HUES48 (cell line): ENCODE data around the gene PLEKHA8.
A peak's percentile ranks its signal among the peaks of the same experiment; 100 is the strongest.

ENCODE experiments used
- H3K27ac ChIP-seq: one replicate; pipeline ENCODE4 v1.7.0; 2013; ENCODE audit warnings: low read depth, low read length, inconsistent platforms
- H3K27me3 ChIP-seq: 2 replicates; pipeline ENCODE4 v1.6.1; 2013; ENCODE audit warnings: mild to moderate bottlenecking, low read length; ENCODE audit not compliant: control insufficient read depth, insufficient read depth
- H3K36me3 ChIP-seq: 2 replicates; pipeline ENCODE4 v1.6.1; 2013; ENCODE audit warnings: low read length; ENCODE audit not compliant: control insufficient read depth, insufficient read depth
- H3K4me1 ChIP-seq: 2 replicates; pipeline ENCODE4 v1.6.1; 2013; ENCODE audit warnings: mild to moderate bottlenecking, low read length; ENCODE audit not compliant: control insufficient read depth, insufficient read depth
- H3K4me3 ChIP-seq: 2 replicates; pipeline ENCODE4 v1.5.1; 2013; ENCODE audit warnings: mild to moderate bottlenecking, low read depth, low read length
- H3K9ac ChIP-seq: 2 replicates; pipeline ENCODE4 v1.6.1; 2013; ENCODE audit warnings: mild to moderate bottlenecking, low read depth, low read length, moderate library complexity
- H3K9me3 ChIP-seq: 2 replicates; pipeline ENCODE4 v1.6.1; 2013; ENCODE audit warnings: low read length; ENCODE audit not compliant: control insufficient read depth, insufficient read depth

PLEKHA8 gene

DNA sequence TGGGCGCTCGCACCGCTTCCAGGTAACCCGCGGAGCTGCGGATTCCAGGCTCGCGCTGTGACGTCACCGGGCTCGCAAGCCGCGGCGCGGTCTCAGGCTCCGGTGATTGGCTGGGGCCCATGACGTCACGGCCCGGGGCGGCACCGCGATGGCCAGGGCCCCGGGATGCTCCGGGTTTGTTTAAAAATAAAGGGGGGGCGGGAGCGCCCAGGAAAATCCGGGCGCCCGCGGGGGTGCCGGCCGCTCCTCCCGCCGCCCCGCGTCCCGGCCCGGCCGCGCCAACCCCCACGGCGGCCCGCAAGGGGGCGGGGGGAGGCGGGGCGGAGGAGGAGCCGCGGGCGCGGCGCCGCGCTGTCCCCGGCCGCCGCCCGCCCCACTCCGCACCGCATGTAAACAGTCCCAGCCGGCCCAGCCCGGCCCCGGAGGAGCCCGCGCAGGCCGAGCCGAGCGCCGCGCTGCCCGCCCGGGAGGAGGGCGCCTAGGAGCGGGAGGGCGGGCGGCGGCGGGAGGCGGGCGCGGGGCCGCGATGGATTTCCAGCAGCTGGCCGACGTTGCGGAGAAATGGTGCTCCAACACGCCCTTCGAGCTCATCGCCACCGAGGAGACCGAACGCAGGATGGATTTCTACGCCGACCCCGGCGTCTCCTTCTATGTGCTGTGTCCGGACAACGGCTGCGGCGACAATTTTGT lies 106.5 kb downstream of the PLEKHA8 start, which contains the start of gene MTURN:
Gene MTURN, plus strand, starts transcription at position 376 of the 690 bp plus-strand sequence. Its CDS starts 151 bp downstream, at position 527.
- Histone ChIP-seq H3K36me3 (no peaks in the 10 kb centered on the region), H3K4me3 (peak within 1 kb of the TSS; percentile 85), H3K4me1 (peaks cover 8% of the 10 kb centered on the region; the same call in 1 of the 2 replicates), H3K27ac (peak within 1 kb of the TSS; percentile 56), H3K9me3 (no peaks in the 10 kb centered on the region), H3K27me3 (peaks cover 28% of the 10 kb centered on the region), H3K9ac (peak within 1 kb of the TSS; percentile 18; the same call in 1 of the 2 replicates)

DNA sequence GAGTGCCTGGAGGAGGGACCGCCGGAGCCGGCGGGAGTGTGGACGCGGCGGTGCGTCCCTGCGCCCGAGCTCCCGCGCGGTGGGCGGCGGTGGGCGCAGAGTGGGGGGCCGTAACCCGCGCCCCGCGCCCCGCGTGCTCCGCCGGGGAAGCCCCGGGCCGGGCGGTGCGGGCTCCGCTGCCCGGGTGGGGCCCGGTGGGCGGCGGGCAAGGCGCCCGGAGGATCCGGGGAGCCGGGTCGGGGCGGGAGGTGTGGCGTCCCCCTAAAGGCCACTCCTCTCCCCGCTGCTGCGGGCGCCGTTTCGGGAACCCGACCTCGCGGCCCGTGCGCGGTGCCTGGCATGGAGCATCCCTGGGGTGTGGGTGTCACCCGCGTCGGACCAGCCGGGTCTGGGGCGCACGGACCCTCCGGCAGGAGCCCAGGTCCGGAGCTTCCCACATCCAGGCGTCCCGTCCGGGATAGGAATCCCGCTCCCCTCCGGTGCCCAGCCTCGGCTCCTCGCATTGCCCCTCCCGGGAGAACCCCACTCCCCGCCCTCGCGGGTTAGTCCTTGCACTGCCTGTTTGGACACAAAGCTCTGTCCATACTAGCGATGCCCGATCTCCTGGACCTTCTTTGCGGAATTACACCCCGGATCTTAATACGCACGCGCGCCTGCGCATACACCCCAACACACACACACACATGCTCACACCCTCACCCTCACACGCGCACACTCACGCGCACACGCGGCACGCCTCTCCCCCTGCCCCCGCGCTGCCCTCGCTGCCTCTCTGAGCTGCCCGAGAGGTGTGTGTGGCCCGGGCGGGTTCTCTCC lies 107.3 kb downstream of the PLEKHA8 start:
- Histone ChIP-seq H3K9me3 (no peaks in the 10 kb centered on the region), H3K4me1 (peaks cover 8% of the 10 kb centered on the region; the same call in 1 of the 2 replicates), H3K36me3 (no peaks in the 10 kb centered on the region), H3K9ac (peak overlapping the region; percentile 18; the same call in 1 of the 2 replicates), H3K4me3 (peak overlapping the region; percentile 85), H3K27me3 (peaks cover 28% of the 10 kb centered on the region), H3K27ac (peak overlapping the region; percentile 8)

DNA sequence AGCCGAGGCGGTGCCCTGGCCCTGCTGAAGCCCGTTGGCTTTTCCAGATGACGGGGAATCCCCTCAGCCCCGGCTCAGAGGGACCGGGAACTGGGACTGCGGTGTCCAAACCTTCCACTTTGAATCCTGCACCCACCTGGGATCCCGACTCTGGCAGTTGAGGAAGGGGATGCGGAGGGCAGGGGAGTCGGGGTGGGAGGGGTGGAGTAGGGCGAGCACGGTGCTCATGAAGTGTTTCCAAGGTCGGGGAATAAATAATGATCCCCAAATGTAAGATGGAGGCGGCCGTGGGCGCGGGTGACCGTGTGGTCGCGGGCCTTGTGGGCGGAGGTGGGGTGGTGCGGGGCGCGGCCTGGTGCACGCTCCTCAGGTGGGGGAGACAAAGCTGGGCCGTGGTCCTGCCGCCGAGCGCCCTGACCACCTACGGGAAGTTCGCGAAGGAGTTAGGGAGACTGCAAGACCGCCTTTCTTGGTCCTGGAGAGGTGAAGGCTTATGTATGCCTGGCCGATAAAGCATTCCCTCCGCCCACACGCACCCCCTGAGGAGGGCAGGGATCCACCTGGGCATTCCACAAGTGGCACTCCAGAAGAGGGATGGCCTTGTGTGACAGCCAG lies 108.0 kb downstream of the PLEKHA8 start:
- peak overlapping the region; percentile 85 for H3K4me3 ChIP-seq
- peaks cover 28% of the 10 kb centered on the region for H3K27me3 ChIP-seq
- no peak overlapping the region for H3K9ac ChIP-seq
- no peaks in the 10 kb centered on the region for H3K9me3 ChIP-seq
- H3K4me1 ChIP-seq: peaks cover 8% of the 10 kb centered on the region; the same call in 1 of the 2 replicates
- H3K36me3 ChIP-seq: no peaks in the 10 kb centered on the region
- H3K27ac ChIP-seq: no peak overlapping the region

DNA sequence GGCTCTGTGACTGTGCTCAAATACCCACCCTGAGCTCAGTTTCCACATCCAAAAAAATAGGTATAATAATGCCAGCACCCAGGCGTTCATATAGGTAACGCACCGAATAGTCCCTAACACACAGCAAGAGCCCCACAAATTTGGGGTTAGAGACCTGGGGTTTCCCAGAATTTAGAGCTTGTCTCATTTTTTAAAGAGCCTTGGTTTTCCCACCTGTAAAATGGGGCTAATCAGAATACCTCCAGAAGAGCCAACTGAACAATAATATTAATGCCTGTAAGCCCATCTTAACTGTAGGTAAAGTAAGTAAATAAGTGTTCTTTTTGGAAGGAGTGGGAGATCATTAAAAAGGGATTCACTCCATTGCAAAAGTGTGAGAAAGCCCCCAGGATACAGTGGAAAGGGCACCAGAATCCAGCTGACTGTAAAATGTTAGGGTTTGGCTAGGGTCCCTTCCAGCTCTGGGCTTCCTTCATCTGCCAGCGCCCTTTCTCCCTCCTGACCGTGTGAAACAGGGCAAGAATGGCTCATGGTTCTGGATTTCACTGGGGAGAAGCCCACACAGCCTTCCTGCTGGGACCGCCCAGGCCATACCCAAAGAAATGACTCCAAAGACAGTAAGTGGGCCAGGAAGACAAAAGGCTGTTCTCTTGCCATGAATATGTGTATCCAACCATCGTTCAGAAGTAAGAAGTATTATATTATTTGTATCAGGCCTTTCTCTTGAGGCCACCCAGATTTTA lies 108.7 kb downstream of the PLEKHA8 start:
- peak overlapping the region; percentile 85 for H3K4me3 ChIP-seq

DNA sequence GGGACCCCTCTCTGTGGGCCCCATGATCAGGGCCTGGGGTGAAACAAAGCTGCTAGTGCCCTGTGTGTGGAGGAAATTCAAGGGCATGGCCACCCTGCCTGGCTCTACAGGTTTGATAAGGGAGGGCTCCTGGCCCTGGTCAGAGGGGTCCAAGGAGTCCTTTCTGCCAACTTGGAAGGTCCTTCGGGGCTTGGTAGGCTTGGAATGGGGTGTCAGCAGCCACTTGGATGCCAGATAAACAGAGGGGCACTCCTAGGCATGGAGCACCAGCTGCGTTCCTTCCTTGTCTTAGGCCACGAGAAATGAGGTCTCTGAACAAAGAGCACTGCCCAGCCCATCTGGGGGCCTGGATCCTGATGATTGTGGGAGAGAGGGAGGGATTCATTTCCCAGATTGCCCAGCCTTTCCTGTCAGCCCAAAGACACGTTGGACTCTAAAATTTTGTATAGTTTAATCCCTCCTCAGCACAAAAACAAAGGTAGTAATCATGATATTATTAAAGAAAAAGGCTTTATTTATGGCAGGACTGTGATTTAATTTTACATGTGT lies 111.7 kb downstream of the PLEKHA8 start:
- H3K4me1 ChIP-seq: 0 out of 2 replicates have a peak, but pooled peaks cover 2% of the 10 kb centered on the region
- no peak overlapping the region for H3K9ac ChIP-seq
- peaks cover 28% of the 10 kb centered on the region for H3K27me3 ChIP-seq
- no peaks in the 10 kb centered on the region for H3K36me3 ChIP-seq
- H3K9me3 ChIP-seq: no peaks in the 10 kb centered on the region
- H3K27ac ChIP-seq: no peak overlapping the region
- no peak overlapping the region for H3K4me3 ChIP-seq

More for the DNA sequence above, 108.7 kb downstream of the PLEKHA8 start:
- H3K27ac ChIP-seq: no peak overlapping the region
- no peak overlapping the region for H3K9ac ChIP-seq
- peaks cover 8% of the 10 kb centered on the region; the same call in 1 of the 2 replicates for H3K4me1 ChIP-seq
- H3K27me3 ChIP-seq: peaks cover 28% of the 10 kb centered on the region
- no peaks in the 10 kb centered on the region for H3K36me3 ChIP-seq
- H3K9me3 ChIP-seq: no peaks in the 10 kb centered on the region

DNA sequence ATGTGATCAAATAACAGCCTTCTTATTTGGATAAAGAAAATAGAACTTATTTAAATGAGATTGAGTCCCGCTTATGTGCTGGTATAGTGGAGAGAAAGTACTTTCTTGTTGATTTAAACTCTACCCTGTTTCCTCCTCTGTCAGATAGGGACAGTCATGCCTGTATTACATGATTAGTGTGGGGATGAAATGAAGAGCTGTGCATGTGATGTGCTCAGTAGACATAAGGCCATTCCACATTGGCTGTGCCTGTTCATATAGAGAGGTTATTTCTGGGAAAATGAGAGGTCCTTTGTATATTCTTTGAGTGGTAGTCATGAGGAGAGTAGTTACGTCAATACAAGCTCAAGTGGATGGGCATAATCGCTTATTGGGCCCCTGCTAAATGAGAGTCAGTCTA lies 112.2 kb downstream of the PLEKHA8 start:
- Histone ChIP-seq H3K4me3 (no peak overlapping the region), H3K4me1 (0 out of 2 replicates have a peak, but pooled peaks cover 2% of the 10 kb centered on the region), H3K9ac (no peak overlapping the region), H3K27ac (no peak overlapping the region), H3K9me3 (no peaks in the 10 kb centered on the region), H3K36me3 (no peaks in the 10 kb centered on the region), H3K27me3 (peaks cover 27% of the 10 kb centered on the region)

DNA sequence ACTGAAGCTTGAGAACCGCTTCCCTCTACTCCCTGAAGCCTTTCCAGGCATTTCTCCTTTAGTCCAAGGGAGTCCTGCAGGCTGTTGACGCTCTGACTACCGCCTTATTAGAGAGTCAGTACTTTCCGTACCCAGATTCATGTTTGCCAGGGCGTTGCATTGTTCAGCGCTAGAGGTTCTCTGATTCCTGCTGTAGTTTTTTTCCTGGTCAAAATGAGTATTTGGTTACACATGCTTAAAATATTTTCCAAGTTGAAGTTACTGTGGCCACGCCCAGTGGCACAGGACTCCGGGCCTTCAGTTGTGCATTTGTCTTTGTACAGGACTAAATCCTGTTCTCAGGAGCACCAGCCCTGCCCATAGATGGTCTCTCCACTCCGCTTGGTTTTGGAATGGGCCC lies 114.5 kb downstream of the PLEKHA8 start:
- Histone ChIP-seq H3K4me3 (no peak overlapping the region), H3K9me3 (no peaks in the 10 kb centered on the region), H3K4me1 (peaks cover 3% of the 10 kb centered on the region), H3K9ac (no peak overlapping the region), H3K27ac (no peak overlapping the region), H3K36me3 (no peaks in the 10 kb centered on the region), H3K27me3 (peaks cover 4% of the 10 kb centered on the region)

DNA sequence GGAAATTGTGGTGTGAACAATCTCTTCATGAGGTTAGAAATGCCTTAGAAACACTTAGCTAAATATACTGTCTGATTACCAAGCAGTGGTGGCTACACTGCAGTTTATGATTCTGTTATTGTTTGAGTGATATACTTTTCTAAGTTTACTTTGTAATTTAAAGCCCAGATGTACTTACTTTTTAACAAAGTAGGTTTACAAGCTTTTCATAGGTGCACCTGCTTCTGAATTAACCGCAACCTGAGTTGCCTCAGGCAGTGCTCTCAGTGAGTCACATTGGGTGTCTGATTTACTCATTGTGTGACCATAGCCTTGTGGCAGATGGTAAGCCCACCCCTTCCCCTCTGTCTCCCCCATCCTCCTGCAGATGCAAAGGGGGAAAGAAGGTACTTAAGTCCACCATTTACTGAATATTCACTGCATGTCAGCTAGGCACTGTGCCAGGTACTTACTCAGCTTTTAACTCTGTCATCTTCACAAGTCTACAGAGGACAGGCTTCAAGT lies 115.6 kb downstream of the PLEKHA8 start:
- Histone ChIP-seq H3K36me3 (no peaks in the 10 kb centered on the region), H3K27me3 (no peaks in the 10 kb centered on the region), H3K4me3 (no peak overlapping the region), H3K9me3 (no peaks in the 10 kb centered on the region), H3K4me1 (peaks cover 3% of the 10 kb centered on the region), H3K9ac (no peak overlapping the region), H3K27ac (no peak overlapping the region)

DNA sequence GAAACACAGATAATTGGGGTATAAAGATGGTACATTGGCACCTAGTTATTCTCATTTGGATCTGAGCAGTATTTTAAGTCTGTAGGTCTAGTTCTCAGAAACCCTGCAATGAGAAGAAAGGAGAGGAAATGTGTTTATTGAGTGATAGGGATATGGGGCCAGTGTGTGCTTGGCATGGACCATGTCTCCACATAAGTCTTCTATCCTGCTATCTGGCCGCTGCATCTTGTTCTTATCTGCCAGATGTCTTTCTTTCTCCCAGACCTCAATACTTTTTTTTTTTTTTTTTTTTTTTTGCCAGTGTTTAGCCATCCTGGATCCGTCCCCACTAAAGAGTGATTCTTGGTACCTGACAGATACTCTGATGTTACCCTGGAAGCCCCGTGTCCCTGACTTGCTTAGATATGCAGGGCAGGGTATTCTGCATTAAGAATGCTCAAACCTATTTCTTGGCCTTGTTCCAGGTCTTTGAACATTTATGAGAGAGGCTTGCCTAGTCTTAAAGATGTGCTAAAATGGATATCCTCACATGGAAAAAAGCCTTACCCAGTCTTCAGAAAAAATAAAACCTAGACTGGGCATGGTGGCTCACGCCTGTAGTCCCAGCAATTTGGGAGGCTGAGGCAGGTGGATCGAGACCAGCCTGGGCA lies 116.6 kb downstream of the PLEKHA8 start:
- Histone ChIP-seq H3K36me3 (no peaks in the 10 kb centered on the region), H3K4me3 (no peak overlapping the region), H3K27ac (no peak overlapping the region), H3K27me3 (no peaks in the 10 kb centered on the region), H3K9ac (no peak overlapping the region), H3K9me3 (no peaks in the 10 kb centered on the region), H3K4me1 (peaks cover 3% of the 10 kb centered on the region)
